ENCODE data around the gene BCL7B. TPM values are rescaled to one million over a fixed set of nuclear protein-coding genes. Genes with fewer than 3 reads are reported as not detected.

BCL7B gene
- total and polyA plus RNA-seq, 2 of the 13 experiments (the other 11 are each of a cell fraction or from before 2014, with no cell fraction given), result 24.3 to 38.2 TPM

GRCh38 chr7:73522105-73522872, 35.2 kb downstream of the BCL7B start, which contains the start of gene BAZ1B (continued):
- TF ChIP-seq NFYC (CRISPR knock-in tag; IDR thresholded peaks at IDR 0.05) (peak; percentile 98), DMAP1 (CRISPR knock-in tag; IDR thresholded peaks at IDR 0.05) (peak; percentile 99), JUNB (CRISPR knock-in tag; IDR thresholded peaks at IDR 0.05; ENCODE audit: borderline replicate concordance) (no peak), THAP11 (CRISPR knock-in tag; IDR thresholded peaks at IDR 0.05) (peak; percentile 81), HIVEP1 (CRISPR knock-in tag; IDR thresholded peaks at IDR 0.05) (peak; percentile 74)

GRCh38 chr7:73521636-73522104, 35.8 kb downstream of the BCL7B start:
- FAIRE-seq, result no peak
- peak; percentile 13 for DNase-seq (ENCODE audit: low spot score)
- no TSS peak for BruUV-seq (replicated peaks)
- Histone ChIP-seq H3K4me3 (replicated peaks in 1 of 3; ENCODE audit: insufficient read depth in 1 of 3, low read depth in 2 of 3, low read length in 3 of 3) (peak overlapping the region; percentile 80 to 89 (median 82)), H4K20me1 (ENCODE audit: insufficient read depth, low read length) (peaks cover 15% of the 10 kb centered on the region), H3K79me2 (ENCODE audit: insufficient read depth, low read length) (peaks cover 44% of the 10 kb centered on the region), H3K4me2 (ENCODE audit: low read depth, low read length) (peak overlapping the region; percentile 87), H3K9me3 (ENCODE audit: low read length) (no peaks in the 10 kb centered on the region), H3K27me3 (ENCODE audit: control insufficient read depth in 1 of 2, insufficient read depth in 2 of 2, low read length in 2 of 2) (no peaks in the 10 kb centered on the region; a peak in 1 of 5 replicates), H3K4me1 (ENCODE audit: insufficient read depth, low read length) (peaks cover 31% of the 10 kb centered on the region), H3K36me3 (replicated peaks in 1 of 2; ENCODE audit: control insufficient read depth in 1 of 2, insufficient read depth in 2 of 2, low read length in 2 of 2) (peaks cover 4 to 20% of the 10 kb centered on the region in 2 experiments; a peak in 4 of 5 replicates), H3K9ac (ENCODE audit: insufficient read depth, low read depth, low read length) (peak overlapping the region; percentile 91), H2AFZ (ENCODE audit: low read length) (no peak overlapping the region), H3K27ac (ENCODE audit: extremely low read length, insufficient read depth, low read length) (peak overlapping the region; percentile 91)
- WGBS (ENCODE audit: low lambda C conversion rate), result no CpG with 5 or more reads among the region's 62 CpGs
- in situ Hi-C loops (cut with HindIII; ENCODE audit: extremely low pct_ligation_motif_present, low pct_unique_long_range_greater_than_20kb), result no loop called here
- ATAC-seq, result peak; percentile 76
- CTCF ChIA-PET (ENCODE audit: low intra/inter-chr PET ratio, low total read pairs), result no interaction called here
- intact Hi-C loops (cut with micrococcal nuclease; ENCODE audit: unreplicated experiment), result loop anchor here (5.0 kb wide), 1 partner anchor 36 kb away; the partner anchor contains the start of gene BCL7B
- POLR2A ChIA-PET, result interaction anchor here (0.9 to 2.5 kb wide), 11 partner anchors 9 to 213 kb away, joined by 3 to 17 read pairs (median 4); partner anchors contain the start of genes BCL7B and TBL2
- TF ChIP-seq UBTF (CRISPR knock-in tag; IDR thresholded peaks at IDR 0.05) (peak; percentile 80; the same call in 1 of the 2 replicates), MEIS2 (CRISPR knock-in tag; IDR thresholded peaks at IDR 0.05) (peak; percentile 60; the same call in 1 of the 2 replicates), HES4 (CRISPR knock-in tag; IDR thresholded peaks at IDR 0.05; ENCODE audit: borderline replicate concordance) (peak; percentile 19; the same call in 1 of the 2 replicates), CBFB (CRISPR knock-in tag; IDR thresholded peaks at IDR 0.05) (peak; percentile 53; the same call in 1 of the 2 replicates), ZNF543 (CRISPR knock-in tag; IDR thresholded peaks at IDR 0.05) (no peak), THYN1 (CRISPR knock-in tag; IDR thresholded peaks at IDR 0.05; ENCODE audit: borderline replicate concordance, low read depth) (no peak), GFI1 (CRISPR knock-in tag; IDR thresholded peaks at IDR 0.05; ENCODE audit: borderline replicate concordance) (peak; percentile 5; the same call in 1 of the 2 replicates), CENPT (CRISPR knock-in tag; IDR thresholded peaks at IDR 0.05; ENCODE audit: low read depth) (0 out of 2 replicates have a peak, but pooled peaks have one; percentile 45), ZSCAN20 (CRISPR knock-in tag; IDR thresholded peaks at IDR 0.05; ENCODE audit: borderline replicate concordance) (no peak), KDM1A (CRISPR knock-in tag; IDR thresholded peaks at IDR 0.05) (no peak), FUBP1 (CRISPR knock-in tag; IDR thresholded peaks at IDR 0.05; ENCODE audit: borderline replicate concordance) (no peak), KMT2A (CRISPR knock-in tag; IDR thresholded peaks at IDR 0.05) (no peak)
